Gastrocnemius medialis (tissue), 4 donors: ENCODE measurements around the gene CGRRF1. TPM values are rescaled to one million over a fixed set of nuclear protein-coding genes. Genes with fewer than 3 reads are reported as not detected.
A peak's percentile ranks its signal among the peaks of the same experiment; 100 is the strongest.

ENCODE experiments used
- ATAC-seq, 2 donors: fragments of 150-250 bp; one replicate each; pipeline ENCODE4 v1.9.1; 2016
- DNase-seq, 2 donors: peaks; one replicate each; pipeline ENCODE4 v3.0.0-alpha.2; 2019
- H3K27ac ChIP-seq, 4 donors: fragments of 200-600 bp; sonication (generic); 1 replicate in 1 of 4; 2 replicates in 3 of 4; pipeline ENCODE4 v1.5.1; 2016 to 2018; ENCODE audit warnings: mild to moderate bottlenecking in 2 of 4, moderate library complexity in 1 of 4
- H3K27me3 ChIP-seq, 3 donors: fragments of 200-600 bp; sonication (generic) in 2 of 3; 1 replicate in 1 of 3; 2 replicates in 2 of 3; pipeline versions ENCODE4 v1.5.1 to v1.6.0; 2016 to 2019; ENCODE audit warnings: mild to moderate bottlenecking in 1 of 3, moderate library complexity in 1 of 3
- H3K36me3 ChIP-seq, 2 donors: fragments of 200-600 bp; sonication (generic) in 1 of 2; one replicate each; pipeline ENCODE4 v1.5.1; 2017 to 2018
- H3K4me1 ChIP-seq, 2 donors: fragments of 200-600 bp; sonication (generic) in 1 of 2; one replicate each; pipeline ENCODE4 v1.5.1; 2016 to 2017; ENCODE audit warnings: mild to moderate bottlenecking in 2 of 2
- H3K4me3 ChIP-seq, 4 donors: fragments of 200-600 bp; sonication (generic) in 3 of 4; 1 replicate in 1 of 4; 2 replicates in 3 of 4; pipeline ENCODE4 v1.5.1; 2016 to 2019; ENCODE audit warnings: mild to moderate bottlenecking in 2 of 4
- H3K9me3 ChIP-seq, 3 donors: fragments of 200-600 bp; sonication (generic) in 2 of 3; 1 replicate in 1 of 3; 2 replicates in 2 of 3; pipeline ENCODE4 v1.5.1; 2016 to 2019
- POLR2A ChIP-seq, 2 donors: fragments of 450-650 bp; IDR thresholded peaks; one replicate each; pipeline ENCODE4 v1.6.1; 2017; ENCODE audit warnings: antibody characterized with exemption in 2 of 2, mild to moderate bottlenecking in 2 of 2, moderate library complexity in 2 of 2
- in situ Hi-C, 4 donors: fragments of 200-750 bp; cut with MboI; loops; one replicate each; pipeline versions ENCODE4 v1.15.0 to v1.8.0; 2017; ENCODE audit warnings: low sequenced_read_pairs in 4 of 4
- intact Hi-C: fragments of 100-400 bp; cut with DNase I; formaldehyde crosslinking; loops from one replicate; pipeline ENCODE4 v1.15.1; 2023; ENCODE audit warnings: low total_unique reads
- total RNA-seq, 4 donors: library from RNA; depleted of rRNA; stranded (reverse); fragments of >200 nt; gene quantifications; one replicate each; pipeline versions ENCODE4 v1.1.0 to v1.2.3, GENCODE V29; 2016
- TF ChIP-seq, protein P1 (sequence below), 5 experiments: fragments of 450-650 bp in 3 of 5; fragments of 200-600 bp in 2 of 5; sonication (generic) in 2 of 5; IDR thresholded peaks in 4 of 5; conservative IDR thresholded peaks in 1 of 5; 1 replicate in 4 of 5; 2 replicates in 1 of 5; pipeline ENCODE4 v1.5.1; 2016 to 2019; ENCODE audit warnings: antibody characterized with exemption in 5 of 5, mild to moderate bottlenecking in 3 of 5, moderate library complexity in 3 of 5

The CGRRF1 gene
- total RNA-seq, 4 donors from 2014 or later, result 13.7 to 27.0 (median 20.7) TPM

DNA sequence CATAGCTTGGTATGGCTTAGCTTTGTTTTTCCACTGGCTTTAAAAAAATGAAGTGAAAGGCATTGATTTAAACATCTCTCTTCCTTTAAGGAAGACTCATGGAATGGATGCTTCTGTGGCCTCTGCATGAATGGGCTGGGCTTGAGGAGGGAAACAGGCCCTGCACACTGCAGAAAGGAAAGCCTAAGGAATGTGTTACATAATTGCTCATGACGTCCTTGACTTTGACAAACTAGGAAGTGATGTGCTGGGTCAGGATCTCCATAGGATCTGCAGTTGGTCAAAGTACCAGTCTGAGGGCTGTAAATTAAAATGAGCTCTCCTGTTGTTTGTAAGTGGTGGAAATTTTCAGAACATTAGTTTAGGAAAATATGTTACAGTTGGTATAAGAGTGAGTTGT lies 69.9 kb downstream of the CGRRF1 start:
- TF ChIP-seq, protein P1, sequence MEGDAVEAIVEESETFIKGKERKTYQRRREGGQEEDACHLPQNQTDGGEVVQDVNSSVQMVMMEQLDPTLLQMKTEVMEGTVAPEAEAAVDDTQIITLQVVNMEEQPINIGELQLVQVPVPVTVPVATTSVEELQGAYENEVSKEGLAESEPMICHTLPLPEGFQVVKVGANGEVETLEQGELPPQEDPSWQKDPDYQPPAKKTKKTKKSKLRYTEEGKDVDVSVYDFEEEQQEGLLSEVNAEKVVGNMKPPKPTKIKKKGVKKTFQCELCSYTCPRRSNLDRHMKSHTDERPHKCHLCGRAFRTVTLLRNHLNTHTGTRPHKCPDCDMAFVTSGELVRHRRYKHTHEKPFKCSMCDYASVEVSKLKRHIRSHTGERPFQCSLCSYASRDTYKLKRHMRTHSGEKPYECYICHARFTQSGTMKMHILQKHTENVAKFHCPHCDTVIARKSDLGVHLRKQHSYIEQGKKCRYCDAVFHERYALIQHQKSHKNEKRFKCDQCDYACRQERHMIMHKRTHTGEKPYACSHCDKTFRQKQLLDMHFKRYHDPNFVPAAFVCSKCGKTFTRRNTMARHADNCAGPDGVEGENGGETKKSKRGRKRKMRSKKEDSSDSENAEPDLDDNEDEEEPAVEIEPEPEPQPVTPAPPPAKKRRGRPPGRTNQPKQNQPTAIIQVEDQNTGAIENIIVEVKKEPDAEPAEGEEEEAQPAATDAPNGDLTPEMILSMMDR (IDR thresholded peaks at IDR 0.05 in 4 of 5, conservative IDR thresholded peaks at IDR 0.05 in 1 of 5), result no peak
- no peak for TF ChIP-seq POLR2A (IDR thresholded peaks at IDR 0.05)
- in situ Hi-C loops (loop anchor here in 2 of 4 donors (5.0 to 10.0 kb wide), 2 partner anchors 105 to 113 kb away; no protein-coding TSS in a partner anchor), intact Hi-C loops (no loop called here)
- Histone ChIP-seq H3K36me3 (no peaks in the 10 kb centered on the region), H3K9me3 (no peaks in the 10 kb centered on the region), H3K4me3 (no peak overlapping the region), H3K4me1 (peaks cover 48 to 57% of the 10 kb centered on the region in 2 donors), H3K27me3 (no peaks in the 10 kb centered on the region), H3K27ac (peak overlapping the region in 1 of 4 donors; percentile 43)
- ATAC-seq, result no peak
- no peak for DNase-seq

DNA sequence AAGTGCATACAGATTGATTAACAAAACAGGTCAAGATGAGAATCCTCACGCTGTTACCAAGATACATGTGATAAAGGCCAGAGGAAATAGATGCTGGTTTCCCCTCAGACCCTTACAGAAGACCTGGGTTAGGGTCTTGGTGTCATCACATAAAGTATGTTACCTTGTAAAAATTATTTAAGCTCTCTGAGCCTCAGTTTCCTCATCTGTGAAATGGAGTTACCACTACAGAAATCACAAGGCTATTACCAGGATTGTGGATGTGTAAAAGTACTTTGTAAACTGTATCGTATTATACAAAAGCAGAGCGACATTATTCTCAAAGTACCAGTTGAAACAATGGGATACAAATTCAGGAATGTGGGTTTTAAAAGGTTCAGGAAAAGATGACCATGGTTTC lies 71.2 kb downstream of the CGRRF1 start:
- ATAC-seq (no peak), DNase-seq (no peak)
- Histone ChIP-seq H3K36me3 (peaks cover 0 to 8% of the 10 kb centered on the region in 2 donors), H3K27ac (peak overlapping the region in 1 of 4 donors; percentile 34), H3K4me3 (no peak overlapping the region), H3K4me1 (peaks cover 35 to 44% of the 10 kb centered on the region in 2 donors), H3K9me3 (no peaks in the 10 kb centered on the region), H3K27me3 (no peaks in the 10 kb centered on the region)
- in situ Hi-C loops (no loop called here), intact Hi-C loops (no loop called here)
- no peak for TF ChIP-seq POLR2A (IDR thresholded peaks at IDR 0.05)
- TF ChIP-seq, protein P1 (IDR thresholded peaks at IDR 0.05 in 4 of 5, conservative IDR thresholded peaks at IDR 0.05 in 1 of 5), result no peak

DNA sequence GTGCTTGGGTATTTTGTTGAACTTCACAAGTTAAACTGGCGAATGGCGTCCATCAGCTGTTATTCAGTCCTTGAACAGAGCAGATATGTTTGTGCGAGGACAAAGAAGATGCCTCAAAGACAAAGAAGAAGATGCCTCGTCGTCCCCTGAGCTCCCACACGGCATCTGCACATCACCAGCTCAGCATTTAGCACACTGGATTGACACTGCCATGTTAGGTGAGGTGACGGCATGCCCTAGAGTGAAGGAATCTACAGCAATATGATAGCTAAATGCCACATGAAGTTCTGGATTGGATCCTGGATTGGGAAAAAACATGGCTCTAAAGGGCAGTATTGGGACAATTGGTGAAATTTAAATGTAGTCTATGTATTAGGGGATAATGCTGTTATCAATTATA lies 72.6 kb downstream of the CGRRF1 start:
- H3K27ac ChIP-seq, result peak overlapping the region in 2 of 4 donors; percentile 4 to 34
- no peak overlapping the region for H3K4me3 ChIP-seq
- TF ChIP-seq, protein P1 (IDR thresholded peaks at IDR 0.05 in 4 of 5, conservative IDR thresholded peaks at IDR 0.05 in 1 of 5), result no peak
- TF ChIP-seq POLR2A (IDR thresholded peaks at IDR 0.05), result no peak
- peaks cover 0 to 8% of the 10 kb centered on the region in 2 donors for H3K36me3 ChIP-seq
- in situ Hi-C loops, result no loop called here
- no peak for DNase-seq
- H3K9me3 ChIP-seq, result no peaks in the 10 kb centered on the region
- peaks cover 22 to 33% of the 10 kb centered on the region in 2 donors for H3K4me1 ChIP-seq
- intact Hi-C loops, result no loop called here
- ATAC-seq, result no peak
- H3K27me3 ChIP-seq, result no peaks in the 10 kb centered on the region

DNA sequence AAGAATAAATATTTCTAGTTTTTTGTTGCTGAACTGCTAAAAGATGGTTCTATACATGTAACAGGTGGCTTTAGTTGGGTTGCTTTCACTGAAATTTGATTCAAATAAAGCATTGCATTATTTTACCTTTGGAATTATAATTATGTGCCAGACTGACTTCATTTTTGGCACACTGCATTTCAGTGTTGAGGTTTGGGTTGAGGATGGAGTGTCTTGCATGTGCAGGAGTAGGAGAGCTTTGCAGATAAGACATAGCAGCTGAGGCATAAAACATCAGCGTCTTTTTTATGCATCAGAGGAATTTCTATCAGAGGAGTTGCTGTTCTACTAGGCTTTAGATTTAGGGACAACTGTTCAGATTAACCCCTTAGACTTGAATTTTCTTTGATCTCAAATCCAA lies 74.4 kb downstream of the CGRRF1 start:
- in situ Hi-C loops, result no loop called here
- intact Hi-C loops, result no loop called here
- peaks cover 0 to 8% of the 10 kb centered on the region in 2 donors for H3K36me3 ChIP-seq
- peaks cover 21 to 35% of the 10 kb centered on the region in 2 donors for H3K4me1 ChIP-seq
- DNase-seq (no peak), ATAC-seq (no peak)
- no peak for TF ChIP-seq POLR2A (IDR thresholded peaks at IDR 0.05)
- TF ChIP-seq, protein P1 (IDR thresholded peaks at IDR 0.05 in 4 of 5, conservative IDR thresholded peaks at IDR 0.05 in 1 of 5), result no peak
- H3K4me3 ChIP-seq, result no peak overlapping the region
- peak overlapping the region in 1 of 4 donors; percentile 3 for H3K27ac ChIP-seq
- H3K27me3 ChIP-seq, result no peaks in the 10 kb centered on the region
- no peaks in the 10 kb centered on the region for H3K9me3 ChIP-seq

DNA sequence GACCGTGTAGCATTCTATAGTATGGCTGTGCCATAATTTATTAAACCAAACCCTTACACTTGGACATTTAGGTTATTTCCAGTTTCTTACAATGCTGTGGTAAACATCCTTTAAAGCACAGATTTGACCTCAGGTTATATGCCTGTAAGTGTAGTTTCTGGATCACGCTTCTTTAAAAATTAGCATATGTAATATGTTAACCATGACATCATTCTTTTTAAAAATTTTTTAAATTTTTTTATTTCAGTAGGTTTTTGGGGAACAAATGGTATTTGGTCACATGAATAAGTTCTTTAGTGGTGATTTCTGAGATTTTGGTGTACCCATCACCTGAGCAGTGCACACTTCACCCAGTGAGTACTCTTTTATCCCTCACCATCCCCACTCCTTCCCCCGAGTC lies 75.5 kb downstream of the CGRRF1 start:
- TF ChIP-seq, protein P1 (IDR thresholded peaks at IDR 0.05 in 4 of 5, conservative IDR thresholded peaks at IDR 0.05 in 1 of 5), result no peak
- peaks cover 29 to 44% of the 10 kb centered on the region in 2 donors for H3K4me1 ChIP-seq
- no peak for DNase-seq

More for the DNA sequence above, 75.5 kb downstream of the CGRRF1 start:
- in situ Hi-C loops (no loop called here), intact Hi-C loops (no loop called here)
- peaks cover 0 to 8% of the 10 kb centered on the region in 2 donors for H3K36me3 ChIP-seq
- H3K4me3 ChIP-seq, result no peak overlapping the region
- no peaks in the 10 kb centered on the region for H3K27me3 ChIP-seq
- H3K27ac ChIP-seq, result no peak overlapping the region
- H3K9me3 ChIP-seq, result no peaks in the 10 kb centered on the region
- no peak for ATAC-seq
